Nephron (organoid): ENCODE data around the gene SH3PXD2A.
A peak's percentile ranks its signal among the peaks of the same experiment; 100 is the strongest.

Source experiments
- H3K27ac Mint-ChIP-seq, 3 experiments: 2 replicates each; pipeline ENCODE4 v1.8.0; 2020; ENCODE audit warnings: mixed read lengths in 3 of 3, mild to moderate bottlenecking in 2 of 3, moderate library complexity in 1 of 3
- H3K27me3 Mint-ChIP-seq: 2 replicates; pipeline ENCODE4 v1.8.0; 2021; ENCODE audit warnings: low read depth, mild to moderate bottlenecking, moderate library complexity, mixed read lengths
- H3K36me3 Mint-ChIP-seq: 2 replicates; pipeline ENCODE4 v1.8.0; 2020; ENCODE audit warnings: low read depth, mixed read lengths
- H3K4me1 Mint-ChIP-seq: 2 replicates; pipeline ENCODE4 v1.8.0; 2020; ENCODE audit warnings: mixed read lengths
- H3K4me3 Mint-ChIP-seq, 3 experiments: 2 replicates each; pipeline ENCODE4 v1.8.0; 2020; ENCODE audit warnings: mild to moderate bottlenecking in 3 of 3, mixed read lengths in 3 of 3, moderate library complexity in 2 of 3
- H3K9me3 Mint-ChIP-seq: 2 replicates; pipeline ENCODE4 v1.8.0; 2020; ENCODE audit warnings: mixed read lengths
- CTCF ChIP-seq, 3 experiments: fragments of 200-600 bp; sonication (generic); IDR thresholded peaks; one replicate each; pipeline ENCODE4 v1.5.0; 2021; ENCODE audit warnings: antibody characterized with exemption in 3 of 3; ENCODE audit not compliant: unreplicated experiment in 3 of 3

SH3PXD2A gene

GRCh38 chr10:103614306-103615158, 240.8 kb downstream of the SH3PXD2A start:
- Mint-ChIP-seq H3K27ac (peak overlapping the region; percentile 95 to 99 (median 96)), H3K27me3 (no peaks in the 10 kb centered on the region), H3K4me3 (peak overlapping the region; percentile 45 to 75 (median 53)), H3K36me3 (peaks cover 31% of the 10 kb centered on the region), H3K4me1 (peaks cover 57% of the 10 kb centered on the region), H3K9me3 (no peaks in the 10 kb centered on the region)
- no peak for TF ChIP-seq CTCF (IDR thresholded peaks at IDR 0.05; ENCODE audit: unreplicated experiment in 3 of 3)

- Mint-ChIP-seq H3K36me3 (peaks cover 40% of the 10 kb centered on the region), H3K4me3 (peak overlapping the region in 1 of 3 experiments; percentile 12), H3K9me3 (peaks cover 2% of the 10 kb centered on the region), H3K4me1 (peaks cover 50% of the 10 kb centered on the region), H3K27me3 (no peaks in the 10 kb centered on the region), H3K27ac (peak overlapping the region; percentile 20 to 99 (median 81))
- TF ChIP-seq CTCF (IDR thresholded peaks at IDR 0.05; ENCODE audit: unreplicated experiment in 3 of 3): no peak
Measured at GRCh38 chr10:103613616-103614015, 241.8 kb downstream of the SH3PXD2A start.

- peaks cover 2% of the 10 kb centered on the region for H3K9me3 Mint-ChIP-seq
- peak overlapping the region in 1 of 3 experiments; percentile 99 for H3K27ac Mint-ChIP-seq
- no peak for TF ChIP-seq CTCF (IDR thresholded peaks at IDR 0.05; ENCODE audit: unreplicated experiment in 3 of 3)
- peaks cover 47% of the 10 kb centered on the region for H3K4me1 Mint-ChIP-seq
- H3K36me3 Mint-ChIP-seq: peaks cover 47% of the 10 kb centered on the region
- H3K27me3 Mint-ChIP-seq: no peaks in the 10 kb centered on the region
- H3K4me3 Mint-ChIP-seq: no peak overlapping the region
Measured at GRCh38 chr10:103612462-103613365, 242.7 kb downstream of the SH3PXD2A start.

- no peaks in the 10 kb centered on the region for H3K27me3 Mint-ChIP-seq
- peaks cover 50% of the 10 kb centered on the region for H3K36me3 Mint-ChIP-seq
- no peak overlapping the region for H3K4me3 Mint-ChIP-seq
- no peak for TF ChIP-seq CTCF (IDR thresholded peaks at IDR 0.05; ENCODE audit: unreplicated experiment in 3 of 3)
- no peak overlapping the region for H3K27ac Mint-ChIP-seq
- peaks cover 2% of the 10 kb centered on the region for H3K9me3 Mint-ChIP-seq
- H3K4me1 Mint-ChIP-seq: peaks cover 36% of the 10 kb centered on the region
Measured at GRCh38 chr10:103610921-103611511, 244.4 kb downstream of the SH3PXD2A start.

- peaks cover 2% of the 10 kb centered on the region for H3K9me3 Mint-ChIP-seq
- H3K27ac Mint-ChIP-seq: no peak overlapping the region
- no peak overlapping the region for H3K4me3 Mint-ChIP-seq
- peaks cover 53% of the 10 kb centered on the region for H3K36me3 Mint-ChIP-seq
- H3K27me3 Mint-ChIP-seq: no peaks in the 10 kb centered on the region
- peaks cover 30% of the 10 kb centered on the region for H3K4me1 Mint-ChIP-seq
- no peak for TF ChIP-seq CTCF (IDR thresholded peaks at IDR 0.05; ENCODE audit: unreplicated experiment in 3 of 3)
Measured at GRCh38 chr10:103610083-103610472, 245.3 kb downstream of the SH3PXD2A start.
